Panc1 (cell line): ENCODE measurements around the gene NANS. TPM values are rescaled to one million over a fixed set of nuclear protein-coding genes. Genes with fewer than 3 reads are reported as not detected.
"Not testable (repeated sequence)": the region's sequence is repeated elsewhere in the genome, so short reads cannot be mapped to it uniquely, and the experiment has no call there.

Experiments used
- ATAC-seq: fragments of 200-7000 bp; cut with Tn5 transposase; 2 replicates; pipeline ENCODE4 v1.9.1; 2020; ENCODE audit warnings: mild to moderate bottlenecking, moderate library complexity
- BruUV-seq: library from RNA; stranded (reverse); fragments of 400-500 nt; replicated peaks from 2 replicates; lab custom pipeline; 2021; lab: Mats Ljungman, UMichigan
- CTCF ChIA-PET: fragments of 300-600 bp; sonication (Branson Sonifier 250); formaldehyde crosslinking; loops from one replicate; lab custom pipeline; 2022; ENCODE audit warnings: antibody characterized with exemption; lab: Charles Lee
- POLR2A ChIA-PET: fragments of 300-600 bp; sonication (Branson Sonifier 250); formaldehyde crosslinking; loops from one replicate; lab custom pipeline; 2022; ENCODE audit warnings: antibody characterized with exemption; lab: Charles Lee
- DNase-seq: peaks from one replicate; pipeline ENCODE4 v3.0.0-alpha.2; 2010; ENCODE audit warnings: low read depth, low spot score
- H3K27ac ChIP-seq: 2 replicates; pipeline ENCODE4 v1.5.1; 2011; ENCODE audit warnings: mild to moderate bottlenecking, low read length, inconsistent platforms
- H3K27me3 ChIP-seq: fragments of 200-500 bp; sonication (Bioruptor generic); 2 replicates; pipeline ENCODE4 v1.6.0; 2014; ENCODE audit warnings: low read length, inconsistent platforms; ENCODE audit not compliant: control insufficient read depth, insufficient read depth
- H3K36me3 ChIP-seq: fragments of 200-500 bp; sonication (Bioruptor generic); 2 replicates; pipeline ENCODE4 v1.5.1; 2014; ENCODE audit warnings: inconsistent platforms, mild to moderate bottlenecking, low read length, moderate library complexity; ENCODE audit not compliant: control insufficient read depth, insufficient read depth
- H3K4me1 ChIP-seq: 2 replicates; pipeline ENCODE4 v1.5.1; 2011; ENCODE audit warnings: inconsistent platforms, mild to moderate bottlenecking, low read length, moderate library complexity; ENCODE audit not compliant: control insufficient read depth, insufficient read depth
- H3K4me3 ChIP-seq, 2 experiments: 2 replicates each; pipeline ENCODE4 v1.5.1; 2011 to 2012; ENCODE audit warnings: low read depth in 2 of 2, low read length in 2 of 2, mild to moderate bottlenecking in 2 of 2, inconsistent platforms in 1 of 2, moderate library complexity in 1 of 2
- H3K9me3 ChIP-seq: fragments of 200-500 bp; sonication (Bioruptor generic); 2 replicates; pipeline ENCODE4 v1.5.1; 2014; ENCODE audit warnings: low read depth, mild to moderate bottlenecking, inconsistent platforms, low read length, moderate library complexity; ENCODE audit not compliant: control insufficient read depth, insufficient read depth
- POLR2AphosphoS5 ChIP-seq: IDR thresholded peaks from 2 replicates; pipeline ENCODE4 v1.6.1; 2012; ENCODE audit warnings: mild to moderate bottlenecking, low read depth, low read length, moderate library complexity
- REST ChIP-seq, 2 experiments: IDR thresholded peaks; 2 replicates each; pipeline ENCODE4 v1.6.1; 2011 to 2012; ENCODE audit warnings: low read depth in 2 of 2, control low read depth in 1 of 2, low read length in 1 of 2, mild to moderate bottlenecking in 1 of 2, moderate library complexity in 1 of 2; ENCODE audit not compliant: insufficient read depth in 1 of 2
- SIN3A ChIP-seq: IDR thresholded peaks from 2 replicates; pipeline ENCODE4 v1.6.1; 2012; ENCODE audit warnings: low read depth, mild to moderate bottlenecking, low read length, moderate library complexity, borderline replicate concordance; ENCODE audit not compliant: insufficient read depth
- TCF7L2 ChIP-seq: IDR thresholded peaks from 2 replicates; pipeline ENCODE4 v1.6.1; 2011; ENCODE audit warnings: mild to moderate bottlenecking, low read depth, low read length, inconsistent platforms
- in situ Hi-C: cut with HindIII; loops from 2 replicates; pipeline ENCODE4 v1.10.0; 2016; ENCODE audit warnings: low sequenced_read_pairs, low pct_unique_long_range_greater_than_20kb
- intact Hi-C: fragments of 100-400 bp; cut with micrococcal nuclease; formaldehyde crosslinking; loops from one replicate; pipeline ENCODE4 v1.10.0; 2022; ENCODE audit not compliant: unreplicated experiment
- total RNA-seq: library from RNA; stranded (reverse); gene quantifications from one replicate; pipeline ENCODE4 v1.2.1, GENCODE V29; 2021; ENCODE audit not compliant: unreplicated experiment
- TF ChIP-seq, protein P1 (sequence below): fragments of 450-650 bp; IDR thresholded peaks from 2 replicates; pipeline ENCODE4 v1.5.1; 2017; ENCODE audit warnings: mild to moderate bottlenecking

Gene NANS
- total RNA-seq, 1 experiment from 2014 or later: 41.0 TPM

DNA sequence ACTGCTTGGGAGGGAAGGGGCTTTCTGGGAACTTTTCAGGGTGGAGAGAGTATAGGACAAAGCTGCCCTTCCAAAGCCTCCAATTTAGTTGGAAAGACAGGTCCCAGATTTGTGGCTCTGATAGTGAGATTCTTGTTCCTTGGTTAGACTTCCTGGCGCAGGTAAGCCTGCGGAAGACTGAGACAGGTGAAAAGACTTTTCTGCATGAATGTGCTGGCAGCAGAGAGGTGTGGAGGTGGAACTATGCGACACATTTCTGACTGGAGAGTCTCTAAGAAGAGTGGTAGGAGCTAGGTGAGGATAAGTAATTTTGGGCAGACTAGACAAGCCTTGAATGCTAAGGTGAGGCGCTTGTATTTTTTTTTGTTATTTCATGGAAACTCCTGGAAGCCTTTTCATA, 29.9 kb downstream of the NANS start:
- Histone ChIP-seq H3K27ac (no peak overlapping the region), H3K4me3 (no peak overlapping the region), H3K4me1 (no peaks in the 10 kb centered on the region), H3K9me3 (no peaks in the 10 kb centered on the region), H3K27me3 (no peaks in the 10 kb centered on the region), H3K36me3 (no peaks in the 10 kb centered on the region; the same call in 1 of the 2 replicates)
- POLR2A ChIA-PET: interaction anchor here (0.6 kb wide), 1 partner anchor 104 kb away, joined by 3 read pairs; no protein-coding TSS in a partner anchor
- in situ Hi-C loops: no loop called here
- ATAC-seq (no peak), DNase-seq (no peak)
- intact Hi-C loops: no loop called here
- no TSS peak for BruUV-seq
- TF ChIP-seq, protein P1, sequence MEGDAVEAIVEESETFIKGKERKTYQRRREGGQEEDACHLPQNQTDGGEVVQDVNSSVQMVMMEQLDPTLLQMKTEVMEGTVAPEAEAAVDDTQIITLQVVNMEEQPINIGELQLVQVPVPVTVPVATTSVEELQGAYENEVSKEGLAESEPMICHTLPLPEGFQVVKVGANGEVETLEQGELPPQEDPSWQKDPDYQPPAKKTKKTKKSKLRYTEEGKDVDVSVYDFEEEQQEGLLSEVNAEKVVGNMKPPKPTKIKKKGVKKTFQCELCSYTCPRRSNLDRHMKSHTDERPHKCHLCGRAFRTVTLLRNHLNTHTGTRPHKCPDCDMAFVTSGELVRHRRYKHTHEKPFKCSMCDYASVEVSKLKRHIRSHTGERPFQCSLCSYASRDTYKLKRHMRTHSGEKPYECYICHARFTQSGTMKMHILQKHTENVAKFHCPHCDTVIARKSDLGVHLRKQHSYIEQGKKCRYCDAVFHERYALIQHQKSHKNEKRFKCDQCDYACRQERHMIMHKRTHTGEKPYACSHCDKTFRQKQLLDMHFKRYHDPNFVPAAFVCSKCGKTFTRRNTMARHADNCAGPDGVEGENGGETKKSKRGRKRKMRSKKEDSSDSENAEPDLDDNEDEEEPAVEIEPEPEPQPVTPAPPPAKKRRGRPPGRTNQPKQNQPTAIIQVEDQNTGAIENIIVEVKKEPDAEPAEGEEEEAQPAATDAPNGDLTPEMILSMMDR: no peak
- TF ChIP-seq REST (IDR thresholded peaks at IDR 0.05; ENCODE audit: insufficient read depth in 1 of 2, low read depth in 2 of 2, low read length in 1 of 2) (no peak), TCF7L2 (no peak), POLR2AphosphoS5 (no peak), SIN3A (no peak)
- CTCF ChIA-PET: no interaction called here

DNA sequence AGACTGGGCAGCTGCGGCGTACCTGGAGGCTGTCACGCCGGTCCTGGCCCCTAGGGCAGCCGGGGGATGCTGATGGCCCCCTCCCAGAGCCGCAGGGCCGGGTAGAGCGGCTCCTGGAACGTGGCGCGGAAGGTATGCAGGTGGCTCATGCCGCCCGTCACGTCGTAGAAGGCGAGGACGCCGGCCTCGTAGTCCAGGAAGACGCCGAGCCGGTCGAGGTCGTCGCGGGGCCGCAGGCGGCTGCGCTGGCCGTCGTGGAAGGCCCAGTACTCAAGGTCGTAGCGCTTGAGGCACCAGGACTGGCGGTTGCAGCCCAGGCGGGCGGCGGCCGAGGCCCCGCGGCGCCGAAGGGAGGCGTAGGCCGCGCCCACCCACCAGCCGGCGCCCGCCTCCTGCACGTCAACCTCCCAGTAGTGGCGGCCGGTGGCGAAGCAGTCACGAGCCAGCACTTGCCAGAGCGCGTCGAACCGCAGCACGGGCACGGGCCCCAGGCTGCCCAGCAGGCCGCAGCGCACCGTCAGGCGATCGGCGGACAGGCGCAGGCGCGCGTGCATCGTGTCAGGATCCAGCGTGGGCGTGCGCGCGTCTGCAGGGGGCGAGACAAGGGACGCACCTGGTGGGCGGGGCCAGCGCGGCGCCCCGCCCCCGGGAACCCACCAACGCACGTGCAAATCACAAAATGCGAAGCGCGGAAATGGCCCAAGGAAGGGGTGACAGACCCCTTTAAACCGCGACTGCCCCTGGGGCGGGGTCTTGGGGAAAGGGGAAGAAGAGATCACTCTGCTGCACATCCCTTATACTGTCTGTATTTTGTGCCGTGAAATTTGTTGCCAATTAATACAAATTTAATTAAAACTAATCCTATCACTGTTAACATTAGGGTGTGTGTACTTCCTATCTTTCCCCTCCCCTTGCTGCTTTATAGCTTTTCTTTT, 31.2 kb downstream of the NANS start:
- H3K4me3 ChIP-seq: no peak overlapping the region
- ChIA-PET CTCF (no interaction called here), POLR2A (no interaction called here)
- ATAC-seq (no peak; the same call in 1 of the 2 replicates), DNase-seq (no peak)
- in situ Hi-C loops: no loop called here
- H3K9me3 ChIP-seq: no peaks in the 10 kb centered on the region
- TF ChIP-seq POLR2AphosphoS5: no peak
- TF ChIP-seq, protein P1: no peak
- TF ChIP-seq REST (IDR thresholded peaks at IDR 0.05; ENCODE audit: insufficient read depth in 1 of 2, low read depth in 2 of 2, low read length in 1 of 2): no peak
- TF ChIP-seq SIN3A: no peak
- TF ChIP-seq TCF7L2: no peak
- H3K36me3 ChIP-seq: no peaks in the 10 kb centered on the region
- intact Hi-C loops: no loop called here
- no peak overlapping the region for H3K27ac ChIP-seq
- no peaks in the 10 kb centered on the region for H3K27me3 ChIP-seq
- no peaks in the 10 kb centered on the region for H3K4me1 ChIP-seq
- BruUV-seq: no TSS peak

DNA sequence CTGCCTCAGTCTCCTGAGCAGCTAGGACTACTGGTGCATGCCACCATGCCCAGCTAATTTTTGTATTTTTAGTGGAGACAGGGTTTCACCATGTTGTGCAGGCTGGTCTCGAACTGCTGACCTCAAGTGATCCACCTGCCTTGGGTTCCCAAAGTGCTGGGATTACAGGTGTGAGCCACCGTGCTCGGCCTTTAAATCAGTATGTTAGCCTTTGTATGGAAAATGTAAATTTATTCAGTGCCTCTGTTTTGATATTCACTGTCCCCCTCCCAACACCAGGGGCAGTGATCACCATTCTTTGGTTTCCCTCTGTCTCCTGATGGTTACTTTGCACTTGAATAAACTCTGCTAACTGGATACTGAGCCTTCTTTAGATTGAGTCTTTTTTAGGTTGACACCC, 34.1 kb downstream of the NANS start:
- H3K4me3 ChIP-seq, H3K27ac ChIP-seq, CTCF ChIA-PET, ATAC-seq, DNase-seq, POLR2A ChIA-PET, intact Hi-C loops, H3K36me3 ChIP-seq, in situ Hi-C loops, H3K27me3 ChIP-seq, H3K4me1 ChIP-seq, H3K9me3 ChIP-seq, BruUV-seq: not testable (repeated sequence)
